ENCODE data around the gene ALG13. TPM values are rescaled to one million over a fixed set of nuclear protein-coding genes. Genes with fewer than 3 reads are reported as not detected.
"Not testable (repeated sequence)": the region's sequence is repeated elsewhere in the genome, so short reads cannot be mapped to it uniquely, and the experiment has no call there.

Gene ALG13
- total RNA-seq = 10 to 100 TPM; 44.1 to 89.5 (median 53.7) TPM

DNA sequence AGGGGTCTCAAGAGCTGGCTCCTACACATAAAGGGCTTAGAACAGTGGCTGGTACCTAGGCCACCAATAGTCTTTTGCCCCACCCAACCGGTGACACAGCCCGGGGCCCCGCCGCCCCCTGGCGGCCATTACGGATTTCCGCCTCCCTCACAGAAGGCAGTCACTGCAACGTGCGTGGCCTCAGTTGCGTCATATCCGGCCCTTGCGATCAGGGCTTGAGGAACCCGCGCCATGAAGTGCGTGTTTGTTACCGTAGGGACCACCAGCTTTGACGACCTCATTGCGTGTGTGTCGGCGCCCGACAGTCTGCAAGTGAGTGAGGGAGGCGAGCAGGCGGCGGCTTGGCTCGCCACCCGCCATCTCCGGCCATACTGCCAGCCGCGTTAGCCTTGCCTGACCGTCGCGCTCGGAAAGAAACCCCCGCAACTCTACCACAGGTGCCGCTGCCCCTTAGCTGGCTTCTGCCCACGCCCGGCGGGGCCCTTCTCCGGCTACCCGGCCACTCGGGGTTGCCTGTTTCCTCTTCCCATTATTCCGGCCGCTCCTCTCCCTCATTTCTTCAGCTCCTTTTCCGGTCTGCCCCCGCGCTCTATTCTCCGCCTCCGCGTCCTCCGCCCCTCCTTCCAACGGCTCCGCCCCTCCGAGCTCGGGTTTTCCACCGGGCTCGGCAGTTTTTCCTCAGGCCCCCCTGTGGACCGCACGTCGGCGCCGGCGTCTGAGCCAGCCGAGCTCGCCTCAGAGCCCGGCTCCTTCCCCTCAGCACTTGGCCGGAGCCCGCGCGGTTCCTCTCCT lies at the start of gene ALG13:
Gene ALG13, plus strand, starts transcription at position 183 of the 792 bp plus-strand sequence. Its CDS starts 49 bp downstream, at position 232.
- DNase-seq (ENCODE audit: low spot score) (peak; percentile 60), ATAC-seq (ENCODE audit: low FRiP score) (peak; percentile 94)
- peak in 2 of 3 donors; percentile 52 to 72 for TF ChIP-seq CTCF (IDR thresholded peaks at IDR 0.05)

DNA sequence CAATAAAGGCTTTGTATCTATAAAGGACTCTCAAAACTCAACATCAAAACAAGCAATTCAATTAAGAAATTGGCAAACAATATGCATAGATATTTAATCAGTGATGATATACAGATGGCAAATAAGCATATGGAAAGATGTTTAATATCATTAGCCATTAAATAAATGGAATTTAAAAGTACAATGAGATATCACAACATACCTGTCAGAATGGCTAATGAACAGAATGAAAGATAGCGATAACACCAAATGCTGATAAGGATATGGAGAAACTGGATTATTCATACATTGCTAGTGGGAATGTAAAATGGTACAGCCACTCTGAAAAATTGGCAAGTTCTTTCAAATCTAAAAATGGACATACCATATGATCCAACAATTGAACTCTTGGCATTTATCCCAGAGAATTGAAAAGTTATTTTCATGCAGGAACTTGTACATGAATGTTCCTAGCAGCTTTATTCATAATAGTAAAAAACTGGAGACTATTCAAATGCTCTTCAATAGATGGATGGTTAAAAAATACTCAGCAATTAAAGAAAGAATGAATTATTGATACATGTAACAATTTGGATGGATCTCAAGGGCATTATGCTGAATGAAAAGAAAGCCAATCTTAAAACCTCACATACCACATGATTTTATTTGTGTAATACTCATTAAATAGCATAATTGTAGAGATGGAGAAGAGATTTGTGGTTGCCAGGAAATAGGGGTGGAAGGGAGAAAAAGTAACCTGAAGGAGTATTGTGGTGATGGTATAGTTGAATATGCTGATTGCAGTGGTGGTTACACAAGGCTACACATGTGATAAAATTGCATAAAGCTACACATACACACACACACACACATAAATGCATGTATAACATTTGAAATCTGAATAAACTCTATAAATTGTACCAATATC lies 45.9 kb upstream of the ALG13 start:
- no peak for TF ChIP-seq CTCF (IDR thresholded peaks at IDR 0.05)
- DNase-seq (ENCODE audit: low spot score) (no peak), ATAC-seq (ENCODE audit: low FRiP score) (no peak)

DNA sequence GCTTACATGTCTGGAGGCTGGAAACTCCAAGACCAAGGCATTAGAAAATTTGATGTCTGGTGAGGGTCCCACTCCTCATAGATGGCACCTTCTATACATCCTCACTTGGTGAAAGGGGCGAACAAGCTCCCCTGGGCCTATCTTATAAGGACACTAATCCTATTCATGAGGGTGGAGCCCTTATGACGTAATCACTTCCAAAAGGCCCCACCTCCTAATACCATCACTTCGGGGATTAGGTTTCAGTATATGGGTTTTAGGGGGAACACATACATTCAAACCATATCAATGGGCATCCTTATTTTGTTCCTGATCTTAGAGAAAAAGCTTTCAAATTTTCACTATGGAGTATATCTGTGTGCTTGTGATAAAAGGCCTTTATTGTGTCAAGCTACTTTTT lies 39.0 kb upstream of the ALG13 start:
- DNase-seq (ENCODE audit: low spot score) (no peak), ATAC-seq (ENCODE audit: low FRiP score) (no peak)
- no peak for TF ChIP-seq CTCF (IDR thresholded peaks at IDR 0.05)

DNA sequence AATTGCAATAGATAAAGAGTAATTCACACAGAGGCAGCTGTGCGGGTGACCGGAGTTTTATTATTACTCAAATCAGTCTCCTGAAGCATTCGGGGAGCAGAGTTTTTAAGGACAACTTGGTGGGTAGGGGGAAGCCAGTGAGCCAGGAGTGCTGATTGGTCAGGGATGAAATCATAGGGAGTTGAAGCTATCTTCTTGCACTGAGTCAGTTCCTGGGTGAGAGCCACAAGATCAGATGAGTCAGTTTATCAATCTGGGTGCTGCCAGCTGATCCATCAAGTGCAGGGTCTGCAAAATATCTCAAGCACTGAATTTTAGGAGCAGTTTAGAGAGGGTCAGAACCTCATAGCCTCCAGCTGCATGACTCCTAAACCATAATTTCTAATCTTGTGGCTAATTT lies 35.8 kb upstream of the ALG13 start:
- ATAC-seq (ENCODE audit: low FRiP score); DNase-seq (ENCODE audit: low spot score): not testable (repeated sequence)

- TF ChIP-seq CTCF (IDR thresholded peaks at IDR 0.05) = no peak
- DNase-seq (ENCODE audit: low spot score) (no peak), ATAC-seq (ENCODE audit: low FRiP score) (no peak)
Measured at GRCh38 chrX:111645607-111646006, 35.4 kb upstream of the ALG13 start.

GRCh38 chrX:111646515-111646914 lies 34.5 kb upstream of the ALG13 start:
- no peak for TF ChIP-seq CTCF (IDR thresholded peaks at IDR 0.05)
- ATAC-seq (ENCODE audit: low FRiP score) (no peak), DNase-seq (ENCODE audit: low spot score) (no peak)

GRCh38 chrX:111648802-111649201 lies 32.2 kb upstream of the ALG13 start:
- ATAC-seq (ENCODE audit: low FRiP score) (no peak), DNase-seq (ENCODE audit: low spot score) (no peak)
- no peak for TF ChIP-seq CTCF (IDR thresholded peaks at IDR 0.05)

Measured in omental fat pad (tissue), 4 donors.